HEK293 (cell line): ENCODE data around the gene PDZD2.

Source experiments
- CTCF ChIA-PET: fragments of 350-600 bp; formaldehyde crosslinking; extraction: SDS; loops from one replicate; lab custom pipeline; 2021; ENCODE audit warnings: antibody characterized with exemption; lab: Yijun Ruan, JAX
- POLR2A ChIA-PET: fragments of 300-600 bp; formaldehyde crosslinking; extraction: SDS; loops from one replicate; lab custom pipeline; 2020; ENCODE audit warnings: antibody characterized with exemption, inconsistent platforms; lab: Yijun Ruan, JAX
- H3K27ac ChIP-seq: fragments of 200-500 bp; sonication (Bioruptor generic); 2 replicates; pipeline ENCODE4 v1.5.1; 2014; ENCODE audit warnings: low read depth, low read length, control low read depth, inconsistent platforms; ENCODE audit errors: extremely low read depth
- H3K36me3 ChIP-seq, 2 experiments: fragments of 200-500 bp in 1 of 2; sonication (Bioruptor generic) in 1 of 2; 1 replicate in 1 of 2; 2 replicates in 1 of 2; pipeline ENCODE4 v1.5.1; 2014 to 2017; ENCODE audit warnings: inconsistent platforms in 2 of 2, low read length in 2 of 2; ENCODE audit not compliant: control insufficient read depth in 2 of 2, insufficient read depth in 1 of 2
- H3K4me1 ChIP-seq: fragments of 200-500 bp; sonication (Bioruptor generic); 2 replicates; pipeline ENCODE4 v1.5.1; 2014; ENCODE audit warnings: mild to moderate bottlenecking, low read length, inconsistent platforms; ENCODE audit not compliant: control insufficient read depth, insufficient read depth
- H3K4me3 ChIP-seq: 2 replicates; pipeline ENCODE4 v1.5.1; 2011; ENCODE audit warnings: low read depth, mild to moderate bottlenecking, control low read depth, low read length, moderate library complexity
- H3K9me3 ChIP-seq: fragments of 200-500 bp; sonication (Bioruptor generic); 2 replicates; pipeline ENCODE4 v1.5.1; 2014; ENCODE audit warnings: low read depth, low read length, inconsistent platforms; ENCODE audit not compliant: control insufficient read depth, insufficient read depth
- EGR2 ChIP-seq: fragments of 450-650 bp; formaldehyde crosslinking; IDR thresholded peaks from 2 replicates; pipeline ENCODE4 v1.5.1; 2016; ENCODE audit warnings: low read depth, missing biosample characterization, missing genetic modification characterization
- FEZF1 ChIP-seq: fragments of 450-650 bp; formaldehyde crosslinking; IDR thresholded peaks from 2 replicates; pipeline ENCODE4 v1.5.1; 2016; ENCODE audit warnings: missing biosample characterization, missing genetic modification characterization
- HOXD13 ChIP-seq: sonication (generic); formaldehyde crosslinking; IDR thresholded peaks from 2 replicates; pipeline ENCODE4 v1.8.0; 2022; ENCODE audit warnings: missing genetic modification reagents, borderline replicate concordance
- SP3 ChIP-seq: fragments of 450-650 bp; formaldehyde crosslinking; IDR thresholded peaks from 2 replicates; pipeline ENCODE4 v1.5.1; 2016; ENCODE audit warnings: missing biosample characterization, missing genetic modification characterization
- ZBTB17 ChIP-seq: fragments of 450-650 bp; formaldehyde crosslinking; IDR thresholded peaks from 2 replicates; pipeline ENCODE4 v1.5.1; 2016; ENCODE audit warnings: missing biosample characterization, missing genetic modification characterization
- ZFHX2 ChIP-seq: fragments of 450-650 bp; formaldehyde crosslinking; conservative IDR thresholded peaks from 2 replicates; pipeline ENCODE4 v1.5.1; 2016; ENCODE audit warnings: missing biosample characterization, missing genetic modification characterization
- ZNF133 ChIP-seq: fragments of 450-650 bp; formaldehyde crosslinking; IDR thresholded peaks from 2 replicates; pipeline ENCODE4 v1.5.1; 2016; ENCODE audit warnings: missing biosample characterization, missing genetic modification characterization
- ZNF140 ChIP-seq: fragments of 450-650 bp; formaldehyde crosslinking; IDR thresholded peaks from 2 replicates; pipeline ENCODE4 v1.5.1; 2016; ENCODE audit warnings: missing biosample characterization, missing genetic modification characterization
- ZNF155 ChIP-seq: fragments of 450-650 bp; formaldehyde crosslinking; IDR thresholded peaks from 2 replicates; pipeline ENCODE4 v1.5.1; 2016; ENCODE audit warnings: missing biosample characterization, missing genetic modification characterization
- ZNF174 ChIP-seq: fragments of 450-650 bp; formaldehyde crosslinking; IDR thresholded peaks from 2 replicates; pipeline ENCODE4 v1.5.0; 2017; ENCODE audit warnings: missing biosample characterization, mild to moderate bottlenecking, missing genetic modification characterization
- ZNF2 ChIP-seq: fragments of 450-650 bp; formaldehyde crosslinking; IDR thresholded peaks from 2 replicates; pipeline ENCODE4 v1.5.1; 2016; ENCODE audit warnings: missing biosample characterization, missing genetic modification characterization
- ZNF214 ChIP-seq: fragments of 450-650 bp; formaldehyde crosslinking; IDR thresholded peaks from 2 replicates; pipeline ENCODE4 v1.5.1; 2017; ENCODE audit warnings: missing biosample characterization, mild to moderate bottlenecking, missing genetic modification characterization, borderline replicate concordance
- ZNF274 ChIP-seq, 2 experiments: fragments of 200-500 bp in 1 of 2; fragments of 450-650 bp in 1 of 2; sonication (Bioruptor generic) in 1 of 2; formaldehyde crosslinking in 1 of 2; IDR thresholded peaks; 2 replicates each; pipeline versions ENCODE4 v1.5.1 to v1.6.1; 2014 to 2016; ENCODE audit warnings: borderline replicate concordance in 1 of 2, inconsistent platforms in 1 of 2, low read length in 1 of 2, missing biosample characterization in 1 of 2, missing genetic modification characterization in 1 of 2
- ZNF354C ChIP-seq: fragments of 450-650 bp; formaldehyde crosslinking; IDR thresholded peaks from 2 replicates; pipeline ENCODE4 v1.5.1; 2016; ENCODE audit warnings: missing biosample characterization, missing genetic modification characterization, low read depth, borderline replicate concordance
- ZNF391 ChIP-seq: fragments of 450-650 bp; formaldehyde crosslinking; IDR thresholded peaks from 2 replicates; pipeline ENCODE4 v1.5.1; 2016; ENCODE audit warnings: low read depth, missing biosample characterization, missing genetic modification characterization, borderline replicate concordance
- ZNF394 ChIP-seq: fragments of 450-650 bp; formaldehyde crosslinking; IDR thresholded peaks from 2 replicates; pipeline ENCODE4 v1.5.1; 2016; ENCODE audit warnings: missing biosample characterization, missing genetic modification characterization, mild to moderate bottlenecking, moderate library complexity, borderline replicate concordance
- ZNF501 ChIP-seq: fragments of 450-650 bp; formaldehyde crosslinking; IDR thresholded peaks from 2 replicates; pipeline ENCODE4 v1.5.1; 2016; ENCODE audit warnings: missing biosample characterization, missing genetic modification characterization
- ZNF521 ChIP-seq: fragments of 450-650 bp; formaldehyde crosslinking; IDR thresholded peaks from 2 replicates; pipeline ENCODE4 v1.5.1; 2017; ENCODE audit warnings: missing biosample characterization, mild to moderate bottlenecking, missing genetic modification characterization
- ZNF558 ChIP-seq: fragments of 450-650 bp; formaldehyde crosslinking; IDR thresholded peaks from 2 replicates; pipeline ENCODE4 v1.5.1; 2016; ENCODE audit warnings: missing biosample characterization, missing genetic modification characterization
- ZNF654 ChIP-seq: fragments of 450-650 bp; formaldehyde crosslinking; IDR thresholded peaks from 2 replicates; pipeline ENCODE4 v1.5.1; 2016; ENCODE audit warnings: low read depth, missing biosample characterization, missing genetic modification characterization
- ZNF792 ChIP-seq: fragments of 450-650 bp; formaldehyde crosslinking; IDR thresholded peaks from 2 replicates; pipeline ENCODE4 v1.5.1; 2016; ENCODE audit warnings: missing biosample characterization, missing genetic modification characterization
- TF ChIP-seq, protein P1 (sequence below): fragments of 450-650 bp; formaldehyde crosslinking; IDR thresholded peaks from 2 replicates; pipeline ENCODE4 v1.5.1; 2016; ENCODE audit warnings: missing biosample characterization, missing genetic modification characterization
- TF ChIP-seq, protein P2 (sequence below): fragments of 450-650 bp; formaldehyde crosslinking; IDR thresholded peaks from 2 replicates; pipeline ENCODE4; 2016; ENCODE audit warnings: missing biosample characterization, missing genetic modification characterization
- TF ChIP-seq, protein P3 (sequence below): fragments of 450-650 bp; formaldehyde crosslinking; IDR thresholded peaks from 2 replicates; pipeline ENCODE4 v1.5.1; 2016; ENCODE audit warnings: missing biosample characterization, missing genetic modification characterization
- TF ChIP-seq, protein P4 (sequence below): fragments of 450-650 bp; formaldehyde crosslinking; IDR thresholded peaks from 2 replicates; pipeline ENCODE4 v1.5.1; 2017; ENCODE audit warnings: missing biosample characterization, mild to moderate bottlenecking, missing genetic modification characterization, moderate library complexity

Gene PDZD2

DNA sequence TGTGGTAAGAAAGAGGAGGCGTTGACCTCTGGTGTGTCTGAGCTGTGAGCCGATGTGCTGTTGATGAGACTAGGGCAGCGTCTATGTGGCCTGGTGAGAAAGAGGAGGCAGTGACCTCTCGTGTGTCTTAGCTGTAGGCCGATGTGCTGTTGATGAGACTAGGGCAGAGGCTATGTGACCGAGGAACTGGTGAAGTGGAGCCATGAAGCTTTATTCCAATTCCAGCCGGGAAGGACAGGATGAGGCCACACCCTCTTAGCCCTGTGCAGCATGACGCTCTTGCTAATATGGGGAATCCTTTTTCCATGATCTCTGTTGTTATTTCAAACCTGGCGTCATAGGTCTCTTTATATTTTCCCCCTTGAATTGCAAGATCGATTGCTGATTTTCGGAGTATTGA lies 362.8 kb downstream of the PDZD2 start (continued):
- TF ChIP-seq ZNF391 (tag by site-specific recombination) (no peak), ZNF521 (tag by site-specific recombination) (no peak), ZNF2 (tag by site-specific recombination) (no peak), ZNF214 (tag by site-specific recombination) (no peak)

DNA sequence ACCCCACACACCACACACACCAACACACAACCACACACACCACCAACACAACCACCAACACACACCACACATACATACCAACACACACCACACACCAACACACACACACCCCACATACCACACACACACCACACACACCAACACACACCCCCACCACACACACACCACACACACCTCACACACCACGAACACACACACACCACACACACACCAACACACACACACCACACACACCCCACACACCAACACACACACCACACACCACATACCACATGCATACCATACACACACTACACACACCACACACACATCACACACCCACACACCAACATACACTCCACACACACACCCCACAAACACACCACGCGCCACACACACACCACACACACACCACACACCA lies 363.8 kb downstream of the PDZD2 start:
- Histone ChIP-seq H3K27ac (no peak overlapping the region), H3K4me3 (no peak overlapping the region), H3K36me3 (no peaks in the 10 kb centered on the region; a peak in 1 of 3 replicates), H3K4me1 (no peaks in the 10 kb centered on the region), H3K9me3 (no peaks in the 10 kb centered on the region)
- ChIA-PET POLR2A (no interaction called here), CTCF (no interaction called here)
- TF ChIP-seq ZFHX2 (tag by site-specific recombination) = 0 out of 2 replicates have a peak, but pooled peaks have one; percentile 22
- TF ChIP-seq ZNF274 (IDR thresholded peaks at IDR 0.05; ENCODE audit: low read length) = no peak
- TF ChIP-seq ZNF274 (tag by site-specific recombination; IDR thresholded peaks at IDR 0.05; ENCODE audit: borderline replicate concordance) = no peak
- TF ChIP-seq EGR2 = 0 out of 2 replicates have a peak, but pooled peaks have one; percentile 43

DNA sequence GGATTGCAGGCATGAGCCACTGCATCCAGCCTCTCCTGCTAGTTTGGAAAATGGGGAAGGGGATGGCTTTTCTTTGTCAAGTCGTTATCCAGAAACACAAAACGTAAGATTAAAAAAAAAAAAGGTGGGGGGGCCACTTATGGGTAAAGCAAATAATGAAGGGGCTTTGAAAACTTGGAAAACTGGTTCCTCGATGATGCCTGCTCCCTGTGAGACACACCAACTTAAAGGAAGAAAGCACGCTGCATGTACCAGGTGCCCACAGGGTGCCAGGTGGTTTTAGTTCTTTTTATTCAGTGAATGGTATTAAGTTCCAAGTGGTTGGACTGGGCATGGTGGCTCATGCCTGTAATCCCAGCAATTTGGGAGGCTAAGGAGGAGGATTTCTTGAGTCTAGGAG lies 365.1 kb downstream of the PDZD2 start:
- POLR2A ChIA-PET = no interaction called here
- H3K27ac ChIP-seq = no peak overlapping the region

DNA sequence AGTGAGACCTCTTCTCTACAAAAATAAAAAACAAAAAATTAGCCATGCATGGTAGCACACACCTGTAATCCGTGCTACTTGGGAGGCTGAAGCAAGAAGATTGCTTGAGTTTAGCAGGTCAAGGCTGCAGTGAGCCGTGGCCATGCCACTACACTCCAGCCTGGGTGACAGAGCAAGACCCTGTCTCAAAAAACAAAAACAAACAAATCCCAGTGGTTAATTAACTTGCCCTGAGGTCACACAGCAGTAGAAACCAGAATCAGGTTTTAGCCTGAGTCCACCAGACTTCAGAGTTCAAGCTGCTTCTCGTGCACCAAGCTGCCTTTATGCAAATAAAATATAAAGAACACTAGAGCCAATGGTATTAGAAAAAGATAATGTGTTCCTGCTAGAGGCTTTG lies 365.5 kb downstream of the PDZD2 start:
- ChIA-PET POLR2A (no interaction called here), CTCF (no interaction called here)
- no peaks in the 10 kb centered on the region; a peak in 1 of 3 replicates for H3K36me3 ChIP-seq
- no peaks in the 10 kb centered on the region for H3K4me1 ChIP-seq
- no peaks in the 10 kb centered on the region for H3K9me3 ChIP-seq
- H3K27ac ChIP-seq = no peak overlapping the region
- H3K4me3 ChIP-seq = no peak overlapping the region
- TF ChIP-seq ZNF558 (tag by site-specific recombination) (no peak), SP3 (tag by site-specific recombination) (no peak), HOXD13 (no peak), ZNF792 (no peak), ZNF174 (tag by site-specific recombination) (no peak), ZNF394 (no peak), ZNF140 (tag by site-specific recombination) (no peak), ZNF274 (IDR thresholded peaks at IDR 0.05; ENCODE audit: low read length) (no peak), ZNF274 (tag by site-specific recombination; IDR thresholded peaks at IDR 0.05; ENCODE audit: borderline replicate concordance) (no peak), ZNF354C (tag by site-specific recombination) (no peak), ZNF133 (tag by site-specific recombination) (no peak), ZNF654 (no peak), ZNF155 (tag by site-specific recombination) (no peak)
- TF ChIP-seq, protein P1, sequence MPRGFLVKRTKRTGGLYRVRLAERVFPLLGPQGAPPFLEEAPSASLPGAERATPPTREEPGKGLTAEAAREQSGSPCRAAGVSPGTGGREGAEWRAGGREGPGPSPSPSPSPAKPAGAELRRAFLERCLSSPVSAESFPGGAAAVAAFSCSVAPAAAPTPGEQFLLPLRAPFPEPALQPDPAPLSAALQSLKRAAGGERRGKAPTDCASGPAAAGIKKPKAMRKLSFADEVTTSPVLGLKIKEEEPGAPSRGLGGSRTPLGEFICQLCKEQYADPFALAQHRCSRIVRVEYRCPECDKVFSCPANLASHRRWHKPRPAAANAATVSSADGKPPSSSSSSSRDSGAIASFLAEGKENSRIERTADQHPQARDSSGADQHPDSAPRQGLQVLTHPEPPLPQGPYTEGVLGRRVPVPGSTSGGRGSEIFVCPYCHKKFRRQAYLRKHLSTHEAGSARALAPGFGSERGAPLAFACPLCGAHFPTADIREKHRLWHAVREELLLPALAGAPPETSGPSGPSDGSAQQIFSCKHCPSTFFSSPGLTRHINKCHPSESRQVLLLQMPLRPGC (tag by site-specific recombination) = no peak
- TF ChIP-seq, protein P2, sequence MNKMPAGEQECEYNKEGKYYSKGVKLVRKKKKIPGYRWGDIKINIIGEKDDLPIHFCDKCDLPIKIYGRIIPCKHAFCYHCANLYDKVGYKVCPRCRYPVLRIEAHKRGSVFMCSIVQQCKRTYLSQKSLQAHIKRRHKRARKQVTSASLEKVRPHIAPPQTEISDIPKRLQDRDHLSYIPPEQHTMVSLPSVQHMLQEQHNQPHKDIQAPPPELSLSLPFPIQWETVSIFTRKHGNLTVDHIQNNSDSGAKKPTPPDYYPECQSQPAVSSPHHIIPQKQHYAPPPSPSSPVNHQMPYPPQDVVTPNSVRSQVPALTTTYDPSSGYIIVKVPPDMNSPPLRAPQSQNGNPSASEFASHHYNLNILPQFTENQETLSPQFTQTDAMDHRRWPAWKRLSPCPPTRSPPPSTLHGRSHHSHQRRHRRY (tag by site-specific recombination) = no peak

More for the DNA sequence above, 365.1 kb downstream of the PDZD2 start:
- CTCF ChIA-PET = no interaction called here
- no peaks in the 10 kb centered on the region for H3K4me1 ChIP-seq
- no peak for TF ChIP-seq ZNF501 (tag by site-specific recombination)
- TF ChIP-seq ZBTB17 = no peak
- no peak for TF ChIP-seq FEZF1 (tag by site-specific recombination)
- TF ChIP-seq, protein P3, sequence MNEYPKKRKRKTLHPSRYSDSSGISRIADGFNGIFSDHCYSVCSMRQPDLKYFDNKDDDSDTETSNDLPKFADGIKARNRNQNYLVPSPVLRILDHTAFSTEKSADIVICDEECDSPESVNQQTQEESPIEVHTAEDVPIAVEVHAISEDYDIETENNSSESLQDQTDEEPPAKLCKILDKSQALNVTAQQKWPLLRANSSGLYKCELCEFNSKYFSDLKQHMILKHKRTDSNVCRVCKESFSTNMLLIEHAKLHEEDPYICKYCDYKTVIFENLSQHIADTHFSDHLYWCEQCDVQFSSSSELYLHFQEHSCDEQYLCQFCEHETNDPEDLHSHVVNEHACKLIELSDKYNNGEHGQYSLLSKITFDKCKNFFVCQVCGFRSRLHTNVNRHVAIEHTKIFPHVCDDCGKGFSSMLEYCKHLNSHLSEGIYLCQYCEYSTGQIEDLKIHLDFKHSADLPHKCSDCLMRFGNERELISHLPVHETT = no peak
- TF ChIP-seq, protein P4, sequence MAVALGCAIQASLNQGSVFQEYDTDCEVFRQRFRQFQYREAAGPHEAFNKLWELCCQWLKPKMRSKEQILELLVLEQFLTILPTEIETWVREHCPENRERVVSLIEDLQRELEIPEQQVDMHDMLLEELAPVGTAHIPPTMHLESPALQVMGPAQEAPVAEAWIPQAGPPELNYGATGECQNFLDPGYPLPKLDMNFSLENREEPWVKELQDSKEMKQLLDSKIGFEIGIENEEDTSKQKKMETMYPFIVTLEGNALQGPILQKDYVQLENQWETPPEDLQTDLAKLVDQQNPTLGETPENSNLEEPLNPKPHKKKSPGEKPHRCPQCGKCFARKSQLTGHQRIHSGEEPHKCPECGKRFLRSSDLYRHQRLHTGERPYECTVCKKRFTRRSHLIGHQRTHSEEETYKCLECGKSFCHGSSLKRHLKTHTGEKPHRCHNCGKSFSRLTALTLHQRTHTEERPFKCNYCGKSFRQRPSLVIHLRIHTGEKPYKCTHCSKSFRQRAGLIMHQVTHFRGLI (tag by site-specific recombination) = no peak
- H3K9me3 ChIP-seq = no peaks in the 10 kb centered on the region
- no peak overlapping the region for H3K4me3 ChIP-seq
- H3K36me3 ChIP-seq = no peaks in the 10 kb centered on the region; a peak in 1 of 3 replicates
